PC-3 (cell line): ENCODE measurements around the gene EFTUD2. TPM values are rescaled to one million over a fixed set of nuclear protein-coding genes. Genes with fewer than 3 reads are reported as not detected.

Experiments
- ATAC-seq: fragments of 200-7000 bp; cut with Tn5 transposase; 2 replicates; pipeline ENCODE4 v1.9.1; 2020; ENCODE audit warnings: mild to moderate bottlenecking, moderate library complexity
- BruUV-seq: library from RNA; stranded (reverse); fragments of 400-500 nt; replicated peaks from 2 replicates; lab custom pipeline; 2021; lab: Mats Ljungman, UMichigan
- CTCF ChIA-PET: fragments of 300-600 bp; sonication (Branson Sonifier 250); formaldehyde crosslinking; loops from one replicate; lab custom pipeline; 2022; ENCODE audit warnings: antibody characterized with exemption; lab: Charles Lee
- POLR2A ChIA-PET: fragments of 300-600 bp; sonication (Branson Sonifier 250); formaldehyde crosslinking; loops from one replicate; lab custom pipeline; 2022; ENCODE audit warnings: antibody characterized with exemption; ENCODE audit not compliant: unreplicated experiment; lab: Charles Lee
- DNase-seq: peaks from one replicate; pipeline ENCODE4 v3.0.0-alpha.2; 2015
- H2AFZ ChIP-seq: fragments of 300-600 bp; sonication (generic); 2 replicates; pipeline ENCODE4 v1.6.0; 2016; ENCODE audit warnings: antibody characterized with exemption, low read length
- H3F3A ChIP-seq: fragments of 300-600 bp; sonication (generic); one replicate; pipeline ENCODE4 v1.6.0; 2017; ENCODE audit warnings: antibody characterized with exemption, low read length, control low read depth, mild to moderate bottlenecking; ENCODE audit not compliant: unreplicated experiment
- H3K27ac ChIP-seq: fragments of 300-600 bp; sonication (generic); 2 replicates; pipeline ENCODE4 v1.5.1; 2016; ENCODE audit warnings: mild to moderate bottlenecking, low read length
- H3K27me3 ChIP-seq: fragments of 300-600 bp; sonication (generic); 2 replicates; pipeline ENCODE4 v1.6.1; 2016; ENCODE audit warnings: low read length, mixed read lengths
- H3K36me3 ChIP-seq: fragments of 300-600 bp; sonication (generic); 2 replicates; pipeline ENCODE4 v1.6.1; 2016; ENCODE audit warnings: low read depth, mixed run types, low read length, mixed read lengths
- H3K4me1 ChIP-seq: fragments of 300-600 bp; sonication (generic); 2 replicates; pipeline ENCODE4 v1.5.1; 2016; ENCODE audit warnings: low read length; ENCODE audit not compliant: insufficient read depth
- H3K4me2 ChIP-seq: fragments of 300-600 bp; sonication (generic); 2 replicates; pipeline ENCODE4 v1.6.0; 2016; ENCODE audit warnings: low read length
- H3K4me3 ChIP-seq: fragments of 300-600 bp; sonication (generic); 2 replicates; pipeline ENCODE4 v1.5.1; 2016; ENCODE audit warnings: mild to moderate bottlenecking, low read length, mixed read lengths
- H3K79me2 ChIP-seq: fragments of 300-600 bp; sonication (generic); 2 replicates; pipeline ENCODE4 v1.6.1; 2017; ENCODE audit warnings: low read length, mixed read lengths
- H3K9ac ChIP-seq: fragments of 300-600 bp; sonication (generic); 2 replicates; pipeline ENCODE4 v1.6.0; 2016; ENCODE audit warnings: mild to moderate bottlenecking, low read length
- H3K9me2 ChIP-seq: fragments of 300-600 bp; sonication (generic); replicated peaks from 2 replicates; pipeline ENCODE4 v1.6.1; 2016; ENCODE audit warnings: mixed run types, low read length, mixed read lengths
- H3K9me3 ChIP-seq: fragments of 300-600 bp; sonication (generic); 2 replicates; pipeline ENCODE4 v1.6.1; 2016; ENCODE audit warnings: low read length, mixed read lengths
- H4K20me1 ChIP-seq: fragments of 300-600 bp; sonication (generic); 2 replicates; pipeline ENCODE4 v1.6.1; 2016; ENCODE audit warnings: low read length, mixed read lengths
- CTCF ChIP-seq: fragments of 300-600 bp; sonication (generic); conservative IDR thresholded peaks from 2 replicates; pipeline ENCODE4 v1.5.1; 2017; ENCODE audit warnings: antibody characterized with exemption, low read depth, mild to moderate bottlenecking, low read length
- EZH2 ChIP-seq: fragments of 300-600 bp; sonication (generic); IDR thresholded peaks from one replicate; pipeline ENCODE4 v1.6.1; 2017; ENCODE audit warnings: antibody characterized with exemption, mild to moderate bottlenecking, low read length; ENCODE audit not compliant: unreplicated experiment
- EZH2phosphoT487 ChIP-seq: fragments of 300-600 bp; sonication (generic); IDR thresholded peaks from 2 replicates; pipeline ENCODE4 v1.6.1; 2018; ENCODE audit warnings: mild to moderate bottlenecking, antibody characterized with exemption, low read length, borderline replicate concordance
- intact Hi-C: fragments of 100-400 bp; cut with micrococcal nuclease; formaldehyde crosslinking; loops from 2 replicates; pipeline ENCODE4 v1.9.0; 2023
- total RNA-seq: library from RNA; depleted of rRNA; stranded (reverse); fragments of >200 nt; gene quantifications from 2 replicates; pipeline ENCODE4 v1.2.3, GENCODE V29; 2014

EFTUD2 gene
- total RNA-seq, 1 experiment from 2014 or later = 227 TPM

- no peak overlapping the region for H3K9ac ChIP-seq
- no peak overlapping the region for H3K4me3 ChIP-seq
- H3K36me3 ChIP-seq = peaks cover 35% of the 10 kb centered on the region
- no peak overlapping the region for H2AFZ ChIP-seq
- H3K4me2 ChIP-seq = no peak overlapping the region
- DNase-seq = no peak
- no peaks in the 10 kb centered on the region for H3K4me1 ChIP-seq
- H3K9me3 ChIP-seq = no peaks in the 10 kb centered on the region
- no peaks in the 10 kb centered on the region for H3K9me2 ChIP-seq
- intact Hi-C loops = no loop called here
- BruUV-seq = no TSS peak
- H3F3A ChIP-seq = no peaks in the 10 kb centered on the region
- no peaks in the 10 kb centered on the region for H3K79me2 ChIP-seq
- TF ChIP-seq CTCF = no peak
- TF ChIP-seq EZH2phosphoT487 = no peak
- no peak for TF ChIP-seq EZH2
- ChIA-PET CTCF (no interaction called here), POLR2A (no interaction called here)
- no peaks in the 10 kb centered on the region for H4K20me1 ChIP-seq
- no peak overlapping the region for H3K27ac ChIP-seq
- no peak for ATAC-seq
- no peaks in the 10 kb centered on the region for H3K27me3 ChIP-seq
Observed at GRCh38 chr17:44848961-44849489, 50.2 kb downstream of the EFTUD2 start.

GRCh38 chr17:44848257-44848795, 50.9 kb downstream of the EFTUD2 start:
- no peak for DNase-seq
- Histone ChIP-seq H3F3A (no peaks in the 10 kb centered on the region), H3K36me3 (peaks cover 28% of the 10 kb centered on the region), H3K9me2 (no peaks in the 10 kb centered on the region), H2AFZ (no peak overlapping the region), H3K4me3 (no peak overlapping the region), H3K27ac (no peak overlapping the region), H3K4me1 (no peaks in the 10 kb centered on the region), H3K27me3 (no peaks in the 10 kb centered on the region), H4K20me1 (no peaks in the 10 kb centered on the region), H3K4me2 (no peak overlapping the region), H3K9ac (no peak overlapping the region), H3K9me3 (no peaks in the 10 kb centered on the region), H3K79me2 (no peaks in the 10 kb centered on the region)
- intact Hi-C loops = no loop called here
- TF ChIP-seq EZH2 = no peak
- no peak for TF ChIP-seq CTCF
- TF ChIP-seq EZH2phosphoT487 = no peak
- POLR2A ChIA-PET = no interaction called here
- CTCF ChIA-PET = no interaction called here
- ATAC-seq = no peak
- no TSS peak for BruUV-seq

- Histone ChIP-seq H3K4me1 (no peaks in the 10 kb centered on the region), H2AFZ (no peak within 1 kb of the TSS), H3K4me2 (no peak within 1 kb of the TSS), H3K4me3 (no peak within 1 kb of the TSS), H3K36me3 (peaks cover 22% of the 10 kb centered on the region), H3K79me2 (no peaks in the 10 kb centered on the region), H3K9ac (no peak within 1 kb of the TSS), H4K20me1 (no peaks in the 10 kb centered on the region), H3K9me3 (no peaks in the 10 kb centered on the region), H3K9me2 (no peaks in the 10 kb centered on the region), H3F3A (no peaks in the 10 kb centered on the region), H3K27me3 (no peaks in the 10 kb centered on the region), H3K27ac (no peak within 1 kb of the TSS)
- intact Hi-C loops = no loop called here
- DNase-seq (no peak), ATAC-seq (no peak)
- ChIA-PET CTCF (no interaction called here), POLR2A (no interaction called here)
- TF ChIP-seq EZH2phosphoT487 = no peak
- BruUV-seq = no TSS peak
Observed at GRCh38 chr17:44847586-44847985, 51.7 kb downstream of the EFTUD2 start, which contains the start of gene HIGD1B. Gene HIGD1B (plus strand): TSS chr17:44847883. CDS start chr17:44848153, 270 bp downstream.
